Skeletal muscle tissue (tissue), 4 donors: ENCODE data around the gene CERS1. TPM values are rescaled to one million over a fixed set of nuclear protein-coding genes. Genes with fewer than 3 reads are reported as not detected.

ENCODE experiments used
- H3K27ac ChIP-seq: one replicate; pipeline ENCODE4 v1.7.0; 2013; ENCODE audit warnings: mild to moderate bottlenecking, low read depth, low read length, inconsistent platforms
- H3K27me3 ChIP-seq, 3 donors: one replicate each; pipeline ENCODE4 v1.7.0; 2013; ENCODE audit warnings: low read length in 3 of 3; ENCODE audit not compliant: control insufficient read depth in 3 of 3, insufficient read depth in 3 of 3
- H3K36me3 ChIP-seq, 3 donors: one replicate each; pipeline ENCODE4 v1.7.0; 2013; ENCODE audit warnings: low read length in 3 of 3; ENCODE audit not compliant: control insufficient read depth in 3 of 3, insufficient read depth in 3 of 3
- H3K4me1 ChIP-seq, 3 donors: one replicate each; pipeline ENCODE4 v1.7.0; 2013; ENCODE audit warnings: low read length in 3 of 3, mild to moderate bottlenecking in 3 of 3; ENCODE audit not compliant: control insufficient read depth in 3 of 3, insufficient read depth in 3 of 3
- H3K4me3 ChIP-seq, 3 donors: one replicate each; pipeline ENCODE4 v1.7.0; 2013; ENCODE audit warnings: low read length in 3 of 3
- H3K9ac ChIP-seq, 3 donors: one replicate each; pipeline ENCODE4 v1.7.0; 2013; ENCODE audit warnings: low read length in 3 of 3, mild to moderate bottlenecking in 3 of 3, moderate library complexity in 2 of 3, low read depth in 1 of 3
- H3K9me3 ChIP-seq, 3 donors: one replicate each; pipeline ENCODE4 v1.7.0; 2013; ENCODE audit warnings: low read length in 3 of 3; ENCODE audit not compliant: control insufficient read depth in 3 of 3
- total RNA-seq: library from RNA; depleted of rRNA; stranded (reverse); fragments of >200 nt; gene quantifications from one replicate; pipeline ENCODE4 v1.2.3, GENCODE V29; 2014
- donor health status: Osteomylitis.

The CERS1 gene
- total RNA-seq, 1 donor from 2014 or later = 17.7 TPM

DNA sequence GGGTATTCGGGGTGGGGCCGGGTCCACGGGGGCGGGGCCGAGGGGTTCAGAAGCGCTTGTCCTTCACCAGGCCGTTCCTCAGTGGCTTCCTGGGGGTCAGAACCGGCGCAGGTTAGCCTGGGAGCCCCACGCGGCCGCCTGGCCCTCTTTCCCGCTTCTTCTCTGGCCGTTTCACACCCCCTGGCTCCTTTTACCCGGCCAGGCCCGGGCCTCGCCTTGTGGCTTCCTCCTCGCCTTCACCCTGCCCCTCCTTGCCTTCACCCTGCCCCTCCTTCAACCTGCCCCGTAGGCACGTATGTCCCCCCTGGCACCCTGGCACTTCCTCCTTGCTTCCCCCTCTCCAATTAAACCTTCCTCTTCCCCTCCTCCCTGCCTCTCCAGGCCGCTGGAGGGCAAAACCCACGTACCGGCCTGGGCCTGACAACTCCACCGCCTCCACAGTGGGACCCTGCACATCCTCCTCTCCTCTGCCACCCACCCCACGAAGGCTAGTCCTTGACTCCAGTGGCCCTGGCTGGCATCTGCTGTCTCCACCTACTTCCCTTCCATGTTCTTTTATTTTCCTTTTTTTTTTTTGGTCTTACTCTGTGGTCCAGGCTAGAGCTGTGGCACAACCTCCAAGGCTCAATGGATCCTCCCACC lies 25.3 kb downstream of the CERS1 start:
- peaks cover 16 to 21% (median 18%) of the 10 kb centered on the region in 3 donors for H3K36me3 ChIP-seq
- no peaks in the 10 kb centered on the region for H3K9me3 ChIP-seq
- H3K27ac ChIP-seq = no peak overlapping the region
- peaks cover 0 to 4% (median 4%) of the 10 kb centered on the region in 3 donors for H3K27me3 ChIP-seq
- no peak overlapping the region for H3K4me3 ChIP-seq
- no peaks in the 10 kb centered on the region for H3K4me1 ChIP-seq
- H3K9ac ChIP-seq = no peak overlapping the region

- peaks cover 0 to 4% (median 4%) of the 10 kb centered on the region in 3 donors for H3K27me3 ChIP-seq
These were observed 26.0 kb downstream of the CERS1 start for GRCh38 chr19:18869781-18870530.

DNA sequence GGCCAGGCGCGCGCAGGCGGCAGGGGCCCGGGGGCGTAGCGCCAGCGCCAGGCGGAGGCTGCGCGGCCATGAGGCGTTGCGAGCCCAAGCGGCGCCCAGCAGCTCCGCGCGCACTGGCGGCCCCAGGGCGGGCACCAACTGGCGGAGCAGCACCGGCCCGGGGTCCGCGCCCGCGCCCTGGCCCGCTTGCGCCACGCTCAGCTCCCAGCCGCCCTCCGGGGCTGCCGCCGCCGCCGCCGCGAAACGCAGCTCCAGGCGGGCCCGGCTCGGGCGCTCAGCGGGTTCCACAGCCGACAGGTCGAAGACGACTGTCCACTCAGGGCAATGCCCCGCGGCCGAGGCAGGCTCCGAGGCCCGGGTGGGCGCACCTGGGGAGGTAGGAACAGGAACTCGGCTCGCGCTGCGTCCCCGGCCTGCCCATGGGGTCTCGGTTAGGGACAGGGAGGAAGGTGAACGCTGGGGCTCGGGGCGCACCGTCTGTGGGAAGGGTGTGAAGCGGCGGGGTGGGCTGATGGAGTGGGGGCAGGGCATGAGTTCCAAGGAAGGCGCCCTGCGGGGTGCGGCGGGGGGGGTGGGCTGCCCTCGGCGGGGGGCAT lies 26.8 kb downstream of the CERS1 start:
- Histone ChIP-seq H3K36me3 (peaks cover 26 to 34% (median 27%) of the 10 kb centered on the region in 3 donors), H3K4me1 (no peaks in the 10 kb centered on the region), H3K9ac (peak overlapping the region in 1 of 3 donors; percentile 40), H3K27me3 (peaks cover 0 to 4% (median 4%) of the 10 kb centered on the region in 3 donors), H3K9me3 (no peaks in the 10 kb centered on the region), H3K27ac (no peak overlapping the region), H3K4me3 (no peak overlapping the region)

More at GRCh38 chr19:18869781-18870530, 26.0 kb downstream of the CERS1 start:
- H3K4me1 ChIP-seq = no peaks in the 10 kb centered on the region
- H3K9ac ChIP-seq = no peak overlapping the region
- H3K4me3 ChIP-seq = no peak overlapping the region
- no peak overlapping the region for H3K27ac ChIP-seq
- H3K9me3 ChIP-seq = no peaks in the 10 kb centered on the region
- peaks cover 23 to 28% (median 24%) of the 10 kb centered on the region in 3 donors for H3K36me3 ChIP-seq

DNA sequence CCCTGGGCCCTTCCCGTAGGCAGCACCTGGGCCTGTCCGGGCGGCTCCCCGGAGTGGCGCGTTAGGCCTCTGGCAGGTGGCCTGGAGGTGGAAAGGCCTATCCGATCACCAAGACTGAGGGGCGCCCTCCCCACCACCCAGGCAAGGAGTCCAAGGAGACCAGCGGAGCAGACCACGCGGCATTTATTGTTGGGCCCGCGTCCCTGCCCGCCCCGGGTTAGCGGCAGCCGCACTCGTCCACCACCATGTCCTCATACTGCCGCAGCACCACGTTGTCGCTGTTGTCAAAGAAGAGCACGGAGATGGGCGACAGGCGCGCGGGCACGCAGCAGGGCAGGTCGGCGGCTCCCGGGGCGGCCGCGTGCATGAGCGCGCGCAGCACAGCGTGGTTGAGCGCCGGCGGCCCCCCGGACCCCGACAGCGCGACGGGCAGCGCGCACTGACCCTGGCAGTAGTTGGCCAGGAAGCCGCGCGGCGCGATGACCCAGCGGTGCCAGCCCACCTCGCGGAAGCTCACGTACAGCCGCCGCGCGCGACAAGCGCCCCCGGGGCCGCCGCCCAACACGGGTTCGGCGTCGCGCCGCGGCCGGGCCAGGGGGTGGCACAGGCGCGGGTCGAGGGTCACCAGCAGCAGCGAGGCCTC lies 27.5 kb downstream of the CERS1 start:
- Histone ChIP-seq H3K4me1 (no peaks in the 10 kb centered on the region), H3K27ac (no peak overlapping the region), H3K36me3 (peaks cover 31 to 39% (median 32%) of the 10 kb centered on the region in 3 donors), H3K9ac (peak overlapping the region in 1 of 3 donors; percentile 16), H3K9me3 (no peaks in the 10 kb centered on the region), H3K4me3 (no peak overlapping the region), H3K27me3 (peaks cover 0 to 4% (median 4%) of the 10 kb centered on the region in 3 donors)

DNA sequence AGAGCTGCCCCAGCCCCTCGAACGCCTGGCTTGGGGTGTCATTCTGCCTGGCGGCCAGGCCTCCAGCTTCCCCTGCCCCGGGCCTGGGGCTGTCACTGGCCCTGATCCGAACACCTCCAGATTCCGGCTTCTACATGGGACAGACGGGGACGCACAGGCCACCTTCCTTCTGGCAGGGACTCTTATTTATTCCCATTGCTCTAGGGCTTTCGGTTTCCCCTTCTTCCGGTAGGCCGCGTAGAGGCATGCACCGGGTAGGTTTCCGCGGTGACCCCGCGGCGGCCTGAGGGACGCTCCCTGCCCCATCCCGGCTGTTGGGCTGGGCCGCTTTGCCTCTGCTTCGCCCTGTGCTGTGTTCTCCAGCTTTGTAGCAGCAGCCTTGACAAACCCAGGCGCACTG lies 28.2 kb downstream of the CERS1 start:
- H3K4me3 ChIP-seq = no peak overlapping the region
- H3K36me3 ChIP-seq = peaks cover 39 to 45% (median 40%) of the 10 kb centered on the region in 3 donors
- H3K4me1 ChIP-seq = no peaks in the 10 kb centered on the region
- H3K9me3 ChIP-seq = no peaks in the 10 kb centered on the region
- H3K9ac ChIP-seq = no peak overlapping the region
- H3K27me3 ChIP-seq = peaks cover 0 to 4% (median 4%) of the 10 kb centered on the region in 3 donors
- H3K27ac ChIP-seq = no peak overlapping the region

DNA sequence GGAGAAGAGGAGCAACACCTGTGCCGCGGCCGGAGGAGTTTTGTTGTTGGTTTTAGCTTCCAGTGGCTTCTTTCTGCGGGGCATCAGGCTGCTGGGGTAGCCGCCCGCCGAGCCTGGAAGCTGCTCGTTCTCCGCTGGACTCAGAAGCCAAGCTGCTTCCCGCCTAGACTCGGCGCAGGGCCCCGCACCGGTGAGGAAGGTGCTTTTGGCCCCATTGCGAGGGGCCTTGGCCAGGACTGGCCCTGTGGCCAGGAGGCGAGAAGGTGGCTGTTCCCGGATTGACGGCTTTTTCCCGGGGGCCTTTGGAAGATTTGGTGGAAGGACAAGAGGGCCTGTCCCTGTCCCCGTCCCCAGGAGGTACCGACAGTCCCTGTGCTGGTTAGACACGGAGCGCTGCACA lies 28.8 kb downstream of the CERS1 start:
- H3K4me1 ChIP-seq = no peaks in the 10 kb centered on the region
- H3K36me3 ChIP-seq = peaks cover 42 to 47% (median 45%) of the 10 kb centered on the region in 3 donors
- H3K9me3 ChIP-seq = no peaks in the 10 kb centered on the region
- H3K27ac ChIP-seq = no peak overlapping the region
- H3K4me3 ChIP-seq = no peak overlapping the region
- H3K27me3 ChIP-seq = peaks cover 0 to 4% (median 4%) of the 10 kb centered on the region in 3 donors
- no peak overlapping the region for H3K9ac ChIP-seq

- Histone ChIP-seq H3K9me3 (no peaks in the 10 kb centered on the region), H3K4me3 (no peak overlapping the region), H3K4me1 (no peaks in the 10 kb centered on the region), H3K36me3 (peaks cover 47 to 51% (median 49%) of the 10 kb centered on the region in 3 donors), H3K27ac (no peak overlapping the region), H3K27me3 (peaks cover 0 to 4% (median 4%) of the 10 kb centered on the region in 3 donors), H3K9ac (no peak overlapping the region)
These were observed 29.2 kb downstream of the CERS1 start for GRCh38 chr19:18866800-18867123.

DNA sequence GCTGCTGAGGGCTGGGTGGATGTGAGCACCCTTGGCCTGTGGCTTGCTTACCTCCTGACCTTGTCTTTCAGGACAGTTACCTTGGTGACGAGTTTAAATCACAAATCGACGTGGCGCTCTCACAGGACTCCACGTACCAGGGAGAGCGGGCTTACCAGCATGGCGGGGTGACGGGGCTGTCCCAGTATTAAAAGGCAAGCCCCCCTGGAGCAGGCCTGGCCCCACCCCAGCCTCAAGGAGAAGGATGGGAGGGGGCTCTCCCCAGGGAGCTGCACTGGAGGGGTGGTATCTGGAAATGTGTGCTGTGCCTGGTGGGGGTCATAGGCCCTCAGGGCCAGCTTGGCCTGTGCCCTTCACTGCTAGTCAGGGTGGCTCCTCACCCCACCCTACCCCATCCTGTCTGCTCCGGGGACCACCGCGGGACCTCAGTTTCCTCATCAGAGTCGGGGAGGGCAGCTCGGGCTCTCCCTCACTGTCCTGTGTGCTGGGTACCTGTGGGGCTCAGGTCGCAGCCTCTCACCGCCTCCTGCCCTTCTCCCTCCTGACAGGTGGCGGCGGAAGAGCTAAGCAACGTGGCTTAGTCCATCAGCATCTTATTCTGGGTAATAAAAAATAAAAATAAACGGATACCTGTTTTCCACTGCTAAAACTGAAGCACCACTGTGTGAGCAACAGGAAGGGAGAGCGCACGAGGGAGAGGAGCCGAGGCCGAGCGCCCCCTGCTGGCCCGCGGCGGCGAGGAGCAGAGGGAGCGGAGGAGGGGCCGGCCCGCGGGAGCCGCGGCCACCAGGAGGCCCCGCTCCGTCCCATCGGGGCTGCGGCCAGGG lies 29.8 kb downstream of the CERS1 start:
- peaks cover 53 to 57% (median 55%) of the 10 kb centered on the region in 3 donors for H3K36me3 ChIP-seq
- no peak overlapping the region for H3K4me3 ChIP-seq
- H3K9me3 ChIP-seq = no peaks in the 10 kb centered on the region
- no peak overlapping the region for H3K9ac ChIP-seq
- peaks cover 0 to 4% (median 4%) of the 10 kb centered on the region in 3 donors for H3K27me3 ChIP-seq
- no peak overlapping the region for H3K27ac ChIP-seq
- peaks cover 0 to under 1% (median 0%) of the 10 kb centered on the region in 3 donors for H3K4me1 ChIP-seq
